RCC 7860 (cell line): ENCODE data around the gene SEMA3C.
A peak's percentile ranks its signal among the peaks of the same experiment; 100 is the strongest.

Experiments
- DNase-seq: peaks from one replicate; pipeline ENCODE4 v3.0.0-alpha.2; 2015; ENCODE audit warnings: low spot score
- FAIRE-seq: peaks from 2 replicates; lab custom pipeline; 2012; peaks lifted over from hg19 to GRCh38; lab: Jason Lieb, UNC

The SEMA3C gene

GRCh38 chr7:80711531-80711930 is 207.3 kb downstream of the SEMA3C start:
- peak; percentile 41 for DNase-seq
- no peak for FAIRE-seq

GRCh38 chr7:80708123-80708522 is 210.7 kb downstream of the SEMA3C start:
- DNase-seq (no peak), FAIRE-seq (no peak)

DNA sequence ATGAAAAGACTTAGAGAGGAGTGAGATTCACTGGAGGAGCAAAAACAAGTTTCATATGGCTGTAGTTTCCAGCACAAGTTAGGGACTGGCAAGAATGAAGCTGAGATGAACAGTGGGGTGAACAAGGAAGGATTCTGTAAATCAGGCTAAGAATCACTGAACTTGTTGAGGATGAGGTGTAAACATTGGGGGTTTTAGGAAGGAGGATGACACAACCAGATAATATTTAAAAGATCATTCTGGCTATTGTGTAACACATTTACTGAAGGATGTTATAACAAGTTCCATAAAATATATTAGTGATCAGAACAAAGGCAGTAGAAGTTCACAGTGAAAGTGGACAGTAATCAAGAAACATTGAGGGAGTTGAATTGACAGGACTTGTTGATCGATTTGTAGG is 211.5 kb downstream of the SEMA3C start:
- DNase-seq (no peak), FAIRE-seq (no peak)

- FAIRE-seq (no peak), DNase-seq (no peak)
These were observed 213.6 kb downstream of the SEMA3C start for GRCh38 chr7:80705130-80705781.

GRCh38 chr7:80703272-80703671 is 215.6 kb downstream of the SEMA3C start:
- DNase-seq, result no peak
- no peak for FAIRE-seq

DNA sequence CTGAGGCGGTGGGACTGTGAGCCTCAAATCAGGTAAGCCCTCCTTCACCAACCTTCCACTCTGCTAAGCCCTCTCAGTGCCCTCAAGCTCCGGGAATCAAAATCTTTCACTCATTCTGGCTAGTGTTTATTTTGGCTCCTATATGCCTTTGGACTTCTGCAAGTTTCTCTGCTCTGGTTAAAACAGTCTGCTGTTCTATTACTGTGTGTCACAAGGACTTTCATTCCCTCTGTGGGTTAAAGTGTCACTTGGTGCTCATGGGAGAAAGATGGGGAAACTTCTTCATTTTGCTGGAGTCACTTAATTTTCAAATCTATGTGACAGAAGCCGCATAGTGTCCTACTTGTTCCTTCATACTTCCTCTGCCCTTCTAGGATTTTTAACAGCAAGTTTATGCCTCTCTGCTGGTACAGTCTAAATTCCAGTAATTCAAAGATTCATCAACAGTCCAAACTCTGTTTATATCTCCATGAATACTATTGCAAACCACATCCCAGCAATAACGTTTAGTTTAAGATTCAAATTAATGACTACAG is 219.1 kb downstream of the SEMA3C start:
- DNase-seq (no peak), FAIRE-seq (no peak)

- DNase-seq (peak; percentile 62), FAIRE-seq (peak; percentile 93)
These were observed 219.7 kb downstream of the SEMA3C start for GRCh38 chr7:80699045-80699638.
